Naive thymus-derived CD4-positive, alpha-beta T cell (primary cell): ENCODE data around the gene RGS19. TPM values are rescaled to one million over a fixed set of nuclear protein-coding genes. Genes with fewer than 3 reads are reported as not detected.

Source experiments
- ATAC-seq: fragments of 150-1000 bp; cut with Tn5 transposase; 2 replicates; pipeline ENCODE4 v1.10.0; 2021; ENCODE audit warnings: mild to moderate bottlenecking, moderate library complexity
- CTCF ChIA-PET: fragments of 350-600 bp; sonication (Branson Sonifier 250); formaldehyde crosslinking; loops from one replicate; lab custom pipeline; 2021; ENCODE audit warnings: antibody characterized with exemption; lab: Charles Lee
- POLR2A ChIA-PET: fragments of 350-600 bp; sonication (Branson Sonifier 250); formaldehyde crosslinking; loops from one replicate; lab custom pipeline; 2021; ENCODE audit warnings: antibody characterized with exemption, inconsistent platforms; lab: Charles Lee
- DNase-seq, 9 donors: peaks; one replicate each; pipeline versions ENCODE4 v3.0.0 to v3.0.0-alpha.2; 2020 to 2022; ENCODE audit warnings: mixed read lengths in 1 of 9
- H3K27ac ChIP-seq: one replicate; pipeline ENCODE4 v1.7.0; 2013; ENCODE audit warnings: mild to moderate bottlenecking, low read depth, low read length, moderate library complexity
- H3K27me3 ChIP-seq, 2 donors: one replicate each; pipeline ENCODE4 v1.7.0; 2013; ENCODE audit warnings: low read length in 2 of 2, mild to moderate bottlenecking in 2 of 2, moderate library complexity in 2 of 2; ENCODE audit not compliant: control insufficient read depth in 2 of 2, insufficient read depth in 2 of 2
- H3K36me3 ChIP-seq, 3 experiments: 1 replicate in 2 of 3; 2 replicates in 1 of 3; pipeline ENCODE4 v1.7.0; 2013; ENCODE audit warnings: low read length in 3 of 3, mild to moderate bottlenecking in 3 of 3, moderate library complexity in 1 of 3; ENCODE audit not compliant: insufficient read depth in 3 of 3, control insufficient read depth in 2 of 3
- H3K4me1 ChIP-seq, 2 donors: one replicate each; pipeline ENCODE4 v1.7.0; 2013; ENCODE audit warnings: low read length in 2 of 2, mild to moderate bottlenecking in 2 of 2, moderate library complexity in 1 of 2; ENCODE audit not compliant: control insufficient read depth in 2 of 2, insufficient read depth in 2 of 2
- H3K4me3 ChIP-seq: 2 replicates; pipeline ENCODE4 v1.7.0; 2013; ENCODE audit warnings: mild to moderate bottlenecking, low read length
- H3K9me3 ChIP-seq, 3 experiments: 1 replicate in 2 of 3; 2 replicates in 1 of 3; pipeline ENCODE4 v1.7.0; 2013; ENCODE audit warnings: low read length in 3 of 3; ENCODE audit not compliant: control insufficient read depth in 2 of 3
- H3K27ac Mint-ChIP-seq, 9 donors: one replicate each; pipeline ENCODE4 v1.8.0; 2020 to 2022; ENCODE audit warnings: mixed read lengths in 9 of 9, mild to moderate bottlenecking in 8 of 9, moderate library complexity in 5 of 9, inconsistent platforms in 2 of 9
- H3K27me3 Mint-ChIP-seq, 5 donors: one replicate each; pipeline ENCODE4 v1.8.0; 2021 to 2022; ENCODE audit warnings: mixed read lengths in 5 of 5, mild to moderate bottlenecking in 1 of 5
- H3K36me3 Mint-ChIP-seq, 5 donors: one replicate each; pipeline ENCODE4 v1.8.0; 2020 to 2022; ENCODE audit warnings: mixed read lengths in 5 of 5, mild to moderate bottlenecking in 3 of 5, inconsistent platforms in 1 of 5
- H3K4me1 Mint-ChIP-seq, 7 donors: one replicate each; pipeline ENCODE4 v1.8.0; 2020 to 2022; ENCODE audit warnings: mixed read lengths in 7 of 7, mild to moderate bottlenecking in 3 of 7, inconsistent platforms in 1 of 7
- H3K4me3 Mint-ChIP-seq, 10 donors: one replicate each; pipeline ENCODE4 v1.8.0; 2020 to 2022; ENCODE audit warnings: mild to moderate bottlenecking in 10 of 10, mixed read lengths in 10 of 10, moderate library complexity in 6 of 10, inconsistent platforms in 2 of 10
- H3K9me3 Mint-ChIP-seq, 11 donors: one replicate each; pipeline ENCODE4 v1.8.0; 2020 to 2022; ENCODE audit warnings: mixed read lengths in 11 of 11, mild to moderate bottlenecking in 4 of 11, inconsistent platforms in 1 of 11, moderate library complexity in 1 of 11
- intact Hi-C, 2 donors: fragments of 100-400 bp; cut with micrococcal nuclease; formaldehyde crosslinking; loops; one replicate each; pipeline ENCODE4 v1.15.1; 2023
- polyA plus RNA-seq, 2 donors: library from polyadenylated mRNA; unstranded; fragments of 300-500 nt; fragmentation: Illumina TruSeq; gene quantifications; one replicate each; pipeline ENCODE4 v1.2.3, GENCODE V29; 2021
- total RNA-seq, 6 experiments: library from RNA in 5 of 6; stranded (reverse) in 5 of 6; gene quantifications; 1 replicate in 5 of 6; 2 replicates in 1 of 6; pipeline ENCODE4 v1.2.3 and lab custom pipeline; 2021 to 2026

The RGS19 gene
- total and polyA plus RNA-seq, 7 experiments from 2014 or later = 21.8 to 93.4 (median 55.2) TPM

DNA sequence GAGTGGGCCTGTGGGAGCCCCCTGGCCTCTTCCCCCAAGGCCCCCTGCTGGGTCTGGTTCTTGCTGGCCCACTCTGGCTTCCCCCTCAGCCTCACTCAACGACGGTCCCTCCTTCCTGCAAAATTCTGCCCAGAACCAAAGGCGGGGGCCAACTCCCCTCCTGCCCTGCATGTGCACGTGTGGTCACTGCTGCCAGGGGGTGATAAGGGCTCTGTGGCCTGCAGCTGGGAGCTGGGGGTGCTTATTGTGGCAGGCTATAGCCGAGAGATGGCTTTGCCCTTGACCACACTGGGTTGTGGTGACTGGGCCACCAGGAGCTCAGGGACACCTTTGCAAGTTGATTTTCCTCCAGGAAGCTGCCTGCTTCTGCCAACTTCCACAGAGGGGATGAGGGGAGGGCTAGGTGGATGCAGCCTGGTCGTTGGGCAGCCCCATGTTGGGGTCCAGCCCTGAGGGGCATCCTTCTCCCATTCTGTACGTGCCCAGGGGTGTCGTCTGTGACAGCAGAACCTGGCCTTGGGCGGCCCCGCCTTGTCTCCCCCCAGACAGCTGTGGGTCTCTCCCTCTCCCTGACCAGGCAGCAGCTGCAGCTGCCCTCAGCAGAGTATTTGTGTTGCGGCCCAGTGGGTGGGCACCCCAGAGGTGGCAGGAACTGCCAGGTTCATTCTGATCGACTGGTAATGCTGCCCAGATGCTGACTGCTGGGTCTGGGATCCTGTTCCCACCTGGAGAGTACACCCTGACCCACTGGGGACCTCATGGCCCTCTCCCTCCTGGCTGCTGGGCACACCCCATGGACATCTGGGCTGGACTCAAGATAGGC lies 10.7 kb downstream of the RGS19 start:
- Mint-ChIP-seq H3K27ac (peak overlapping the region in 2 of 9 donors; percentile 55 to 75), H3K9me3 (no peaks in the 10 kb centered on the region), H3K27me3 (no peaks in the 10 kb centered on the region), H3K4me1 (peaks cover 30 to 55% (median 41%) of the 10 kb centered on the region in 7 donors), H3K36me3 (peaks cover 0 to 5% (median 0%) of the 10 kb centered on the region in 5 donors), H3K4me3 (peak overlapping the region in 2 of 10 donors; percentile 28 to 54)
- H3K27me3 ChIP-seq = no peaks in the 10 kb centered on the region
- ChIA-PET CTCF (interaction anchor here (0.7 to 1.2 kb wide), 2 partner anchors 11 to 30 kb away, joined by 3 to 4 read pairs; partner anchors contain the start of genes OPRL1 and RGS19), POLR2A (interaction anchor here (0.8 to 1.6 kb wide), 2 partner anchors 9 to 11 kb away, joined by 4 to 11 read pairs; partner anchors contain the start of genes OPRL1 and RGS19)
- H3K4me3 ChIP-seq = no peak overlapping the region
- intact Hi-C loops = loop anchor here in 1 of 2 donors (1.0 to 10.0 kb wide), 4 partner anchors 29 to 534 kb away; partner anchors contain the start of genes ABHD16B, DNAJC5, PTK6 and TPD52L2
- ATAC-seq (no peak), DNase-seq (no peak)
- H3K4me1 ChIP-seq = peaks cover 23 to 42% of the 10 kb centered on the region in 2 donors
- H3K9me3 ChIP-seq = no peaks in the 10 kb centered on the region
- H3K27ac ChIP-seq = no peak overlapping the region
- H3K36me3 ChIP-seq = peaks cover 0 to 18% (median 0%) of the 10 kb centered on the region in 3 experiments

GRCh38 chr20:64067733-64068307 lies 11.5 kb downstream of the RGS19 start:
- no peaks in the 10 kb centered on the region for H3K27me3 Mint-ChIP-seq
- peak overlapping the region in 2 of 10 donors; percentile 54 to 81 for H3K4me3 Mint-ChIP-seq
- H3K4me3 ChIP-seq = no peak overlapping the region
- peaks cover 30 to 56% (median 43%) of the 10 kb centered on the region in 7 donors for H3K4me1 Mint-ChIP-seq
- peaks cover 0 to 11% (median 0%) of the 10 kb centered on the region in 3 experiments for H3K36me3 ChIP-seq
- DNase-seq = no peak
- ChIA-PET POLR2A (interaction anchor here (1.6 kb wide), 1 partner anchor 12 kb away, joined by 11 read pairs; the partner anchor contains the start of genes OPRL1 and RGS19), CTCF (interaction anchor here (1.2 kb wide), 1 partner anchor 12 kb away, joined by 4 read pairs; the partner anchor contains the start of genes OPRL1 and RGS19)
- peaks cover 23 to 43% of the 10 kb centered on the region in 2 donors for H3K4me1 ChIP-seq
- no peaks in the 10 kb centered on the region for H3K9me3 Mint-ChIP-seq
- intact Hi-C loops = loop anchor here in 1 of 2 donors (10.0 kb wide), 3 partner anchors 173 to 533 kb away; partner anchors contain the start of genes ABHD16B, DNAJC5, PTK6 and TPD52L2
- peaks cover 0 to 5% (median 0%) of the 10 kb centered on the region in 5 donors for H3K36me3 Mint-ChIP-seq
- no peaks in the 10 kb centered on the region for H3K27me3 ChIP-seq
- H3K9me3 ChIP-seq = no peaks in the 10 kb centered on the region
- H3K27ac Mint-ChIP-seq = peak overlapping the region in 1 of 9 donors; percentile 75
- ATAC-seq = no peak
- no peak overlapping the region for H3K27ac ChIP-seq

DNA sequence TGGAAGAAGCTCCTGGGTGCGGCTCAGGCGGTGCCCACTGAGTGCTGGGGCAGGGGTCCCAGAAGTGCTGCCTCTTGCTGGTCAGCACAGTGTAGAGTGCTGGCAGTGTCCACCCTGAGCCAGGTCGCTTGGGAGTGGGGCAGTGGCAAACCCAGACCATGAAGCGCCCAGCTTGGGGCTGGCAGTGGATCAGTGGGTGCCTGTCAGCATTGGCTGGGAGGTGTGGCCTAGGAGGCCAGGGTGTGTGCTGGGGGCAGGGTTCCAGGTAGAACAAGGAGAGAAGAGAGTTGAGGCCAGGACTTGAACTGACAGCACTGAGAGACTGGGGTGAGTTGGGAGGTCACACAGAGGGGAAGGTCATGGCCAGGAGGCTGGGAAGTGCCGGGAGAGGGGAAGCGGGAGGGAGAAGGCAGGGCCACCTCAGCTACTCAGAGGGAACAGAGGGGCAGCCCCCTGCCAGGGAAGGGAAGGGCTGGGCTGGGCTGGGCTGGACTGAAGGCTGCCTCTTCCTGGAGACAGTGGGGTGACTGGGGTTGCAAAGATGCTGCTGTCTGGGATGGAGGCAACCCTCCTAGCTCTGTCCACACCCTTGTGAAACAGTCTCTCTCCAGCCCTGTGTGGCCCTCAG lies 12.2 kb downstream of the RGS19 start:
- peaks cover 0 to 4% (median 0%) of the 10 kb centered on the region in 5 donors for H3K36me3 Mint-ChIP-seq
- intact Hi-C loops = loop anchor here in 1 of 2 donors (10.0 kb wide), 3 partner anchors 172 to 532 kb away; partner anchors contain the start of genes ABHD16B, DNAJC5, PTK6 and TPD52L2

GRCh38 chr20:64065974-64066343 lies 13.4 kb downstream of the RGS19 start:
- peaks cover 30 to 53% (median 44%) of the 10 kb centered on the region in 7 donors for H3K4me1 Mint-ChIP-seq
- H3K27me3 ChIP-seq = no peaks in the 10 kb centered on the region
- no peaks in the 10 kb centered on the region for H3K27me3 Mint-ChIP-seq
- peak in 6 of 9 donors; percentile 43 to 67 (median 52) for DNase-seq
- peak overlapping the region; percentile 24 for H3K4me3 ChIP-seq
- H3K36me3 Mint-ChIP-seq = peaks cover 0 to 4% (median 0%) of the 10 kb centered on the region in 5 donors
- ChIA-PET POLR2A (interaction anchor here (0.6 to 7.1 kb wide), 5 partner anchors 11 to 111 kb away, joined by 3 to 83 read pairs (median 3); partner anchors contain the start of genes OPRL1, RGS19 and SAMD10), CTCF (interaction anchor here (0.7 to 1.0 kb wide), 2 partner anchors 13 to 1095 kb away, joined by 3 to 4 read pairs; partner anchors contain the start of gene RGS19)
- H3K27ac ChIP-seq = no peak overlapping the region
- H3K36me3 ChIP-seq = no peaks in the 10 kb centered on the region
- no peaks in the 10 kb centered on the region for H3K9me3 ChIP-seq
- peak overlapping the region; percentile 62 to 95 (median 79) for H3K27ac Mint-ChIP-seq
- peaks cover 23 to 50% of the 10 kb centered on the region in 2 donors for H3K4me1 ChIP-seq
- H3K4me3 Mint-ChIP-seq = peak overlapping the region; percentile 10 to 87 (median 64)
- H3K9me3 Mint-ChIP-seq = no peaks in the 10 kb centered on the region
- peak; percentile 63 for ATAC-seq
- intact Hi-C loops = loop anchor here in 1 of 2 donors (1.0 to 10.0 kb wide), 4 partner anchors 11 to 531 kb away; partner anchors contain the start of genes ABHD16B, DNAJC5, PTK6 and TPD52L2

More for the DNA sequence above, 12.2 kb downstream of the RGS19 start:
- Histone ChIP-seq H3K4me3 (no peak overlapping the region), H3K9me3 (no peaks in the 10 kb centered on the region), H3K36me3 (peaks cover 0 to 4% (median 0%) of the 10 kb centered on the region in 3 experiments), H3K27ac (no peak overlapping the region), H3K27me3 (no peaks in the 10 kb centered on the region), H3K4me1 (peaks cover 23 to 50% of the 10 kb centered on the region in 2 donors)
- ATAC-seq (no peak), DNase-seq (no peak)
- Mint-ChIP-seq H3K4me1 (peaks cover 30 to 54% (median 43%) of the 10 kb centered on the region in 7 donors), H3K4me3 (peak overlapping the region in 3 of 10 donors; percentile 21 to 81 (median 25)), H3K9me3 (no peaks in the 10 kb centered on the region), H3K27ac (peak overlapping the region in 4 of 9 donors; percentile 36 to 95 (median 80)), H3K27me3 (no peaks in the 10 kb centered on the region)
- CTCF ChIA-PET = interaction anchor here (0.6 kb wide), 1 partner anchor 359 kb away, joined by 3 read pairs; the partner anchor contains the start of genes ARFRP1 and ZGPAT
- POLR2A ChIA-PET = interaction anchor here (1.4 to 7.1 kb wide), 2 partner anchors 10 to 88 kb away, joined by 3 to 83 read pairs; partner anchors contain the start of genes OPRL1, RGS19 and SAMD10

DNA sequence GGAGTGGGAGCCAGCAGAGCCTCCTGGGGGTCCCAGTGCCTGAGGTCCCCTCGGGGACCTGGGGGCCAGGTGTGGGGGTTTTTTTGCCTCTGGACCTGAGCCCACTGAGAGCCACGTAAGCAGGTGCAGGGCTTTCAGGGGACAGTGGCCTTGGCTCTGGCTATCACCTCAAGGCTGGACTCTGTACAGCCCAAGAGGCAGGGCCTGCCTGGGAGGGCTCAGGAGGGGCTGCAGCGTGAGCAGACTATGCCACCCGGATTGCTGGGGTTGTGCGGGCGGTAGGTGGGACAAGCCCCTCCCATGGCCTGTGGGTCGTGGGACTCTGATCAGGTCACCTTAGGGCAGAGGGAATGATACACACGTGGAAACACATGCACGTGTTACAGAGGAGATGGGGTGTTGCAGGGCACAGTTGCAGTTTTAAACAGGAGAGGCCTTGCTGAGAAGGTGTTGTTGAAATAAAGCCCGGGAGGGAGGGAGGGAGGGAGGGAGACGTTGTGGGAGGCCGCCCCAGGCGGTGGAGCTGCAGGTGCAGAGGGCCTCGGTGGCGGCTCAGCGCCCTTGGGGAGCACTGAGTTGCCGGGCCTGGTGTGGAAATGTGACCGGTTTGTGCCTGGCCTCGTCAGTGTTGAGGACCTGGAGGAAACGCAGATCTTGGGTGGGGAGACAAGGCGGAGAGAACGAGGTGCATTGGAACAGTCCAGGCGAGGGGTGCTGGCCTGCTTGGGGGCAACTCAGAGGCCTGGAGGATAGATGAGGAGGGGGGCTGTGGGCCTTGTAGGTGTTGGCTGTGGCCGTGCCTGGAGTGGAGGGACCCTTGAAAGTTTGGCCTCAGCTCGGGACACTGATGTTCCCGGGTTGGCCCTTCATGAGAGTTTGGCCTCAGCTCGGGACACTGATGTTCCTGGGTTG lies 14.0 kb downstream of the RGS19 start:
- DNase-seq (no peak), ATAC-seq (no peak)
- Mint-ChIP-seq H3K4me3 (peak overlapping the region; percentile 27 to 87 (median 64)), H3K27ac (peak overlapping the region; percentile 62 to 95 (median 79)), H3K36me3 (peaks cover 0 to 4% (median 0%) of the 10 kb centered on the region in 5 donors), H3K4me1 (peaks cover 30 to 53% (median 44%) of the 10 kb centered on the region in 7 donors), H3K9me3 (no peaks in the 10 kb centered on the region), H3K27me3 (no peaks in the 10 kb centered on the region)
- Histone ChIP-seq H3K9me3 (no peaks in the 10 kb centered on the region), H3K27me3 (no peaks in the 10 kb centered on the region), H3K36me3 (no peaks in the 10 kb centered on the region), H3K4me1 (peaks cover 23 to 50% of the 10 kb centered on the region in 2 donors), H3K27ac (peak overlapping the region; percentile 25), H3K4me3 (no peak overlapping the region)
- ChIA-PET POLR2A (interaction anchor here (0.7 to 7.1 kb wide), 4 partner anchors 12 to 51 kb away, joined by 3 to 83 read pairs (median 4); partner anchors contain the start of genes OPRL1 and RGS19), CTCF (interaction anchor here (0.7 to 1.3 kb wide), 4 partner anchors 14 to 1094 kb away, joined by 3 to 4 read pairs (median 4); partner anchors contain the start of genes PRPF6, RGS19 and SAMD10)
- intact Hi-C loops = loop anchor here in 1 of 2 donors (10.0 kb wide), 3 partner anchors 171 to 531 kb away; partner anchors contain the start of genes ABHD16B, DNAJC5, PTK6 and TPD52L2
